Smooth muscle cell (in vitro differentiated cells): Measurements from ENCODE around the gene EFCAB11. TPM values are rescaled to one million over a fixed set of nuclear protein-coding genes. Genes with fewer than 3 reads are reported as not detected.

ENCODE experiments used
- DNase-seq: peaks from one replicate; lab custom pipeline; 2025; ENCODE audit not compliant: unreplicated experiment; lab: John Stamatoyannopoulos, UW
- H2AFZ ChIP-seq: fragments of 200-600 bp; sonication (generic); 2 replicates; pipeline ENCODE4 v1.6.0; 2016; ENCODE audit warnings: antibody characterized with exemption, low read depth, mild to moderate bottlenecking
- H3F3A ChIP-seq: fragments of 200-600 bp; sonication (generic); 2 replicates; pipeline ENCODE4 v1.6.0; 2017; ENCODE audit warnings: antibody characterized with exemption, low read depth
- H3K27ac ChIP-seq: fragments of 200-600 bp; sonication (generic); 2 replicates; pipeline ENCODE4 v1.5.1; 2016; ENCODE audit warnings: low read depth, mild to moderate bottlenecking
- H3K27me3 ChIP-seq: fragments of 200-600 bp; sonication (generic); 2 replicates; pipeline ENCODE4 v1.6.1; 2016; ENCODE audit warnings: low read depth, mild to moderate bottlenecking
- H3K36me3 ChIP-seq: fragments of 200-600 bp; sonication (generic); 2 replicates; pipeline ENCODE4 v1.5.1; 2016; ENCODE audit warnings: low read depth
- H3K4me1 ChIP-seq: fragments of 200-600 bp; sonication (generic); 2 replicates; pipeline ENCODE4 v1.5.1; 2016; ENCODE audit warnings: low read depth
- H3K4me2 ChIP-seq: fragments of 200-600 bp; sonication (generic); 2 replicates; pipeline ENCODE4 v1.6.0; 2016; ENCODE audit warnings: mild to moderate bottlenecking
- H3K4me3 ChIP-seq: fragments of 200-600 bp; sonication (generic); 2 replicates; pipeline ENCODE4 v1.5.1; 2016; ENCODE audit warnings: mild to moderate bottlenecking
- H3K79me2 ChIP-seq: fragments of 200-600 bp; sonication (generic); 2 replicates; pipeline ENCODE4 v1.6.0; 2016; ENCODE audit warnings: low read depth, mild to moderate bottlenecking
- H3K9ac ChIP-seq: fragments of 200-600 bp; sonication (generic); 2 replicates; pipeline ENCODE4 v1.6.0; 2016; ENCODE audit warnings: low read depth
- H3K9me3 ChIP-seq: fragments of 200-600 bp; sonication (generic); replicated peaks from 2 replicates; pipeline ENCODE4 v1.5.1; 2016; ENCODE audit warnings: low read depth
- H4K20me1 ChIP-seq: fragments of 200-600 bp; sonication (generic); 2 replicates; pipeline ENCODE4 v1.6.0; 2016; ENCODE audit warnings: low read depth
- WGBS: methylation state at CpG from one replicate; pipeline ENCODE4 v1.1.7; 2016; ENCODE audit warnings: low lambda C conversion rate; 5-methylcytosine and 5-hydroxymethylcytosine counted together
- polyA plus RNA-seq: library from polyadenylated mRNA; unstranded; fragments of >200 nt; fragmentation: Nextera tagmentation; extraction: Ambion mirVana; gene quantifications from 2 replicates; pipeline ENCODE4 v1.2.1, GENCODE V29; 2016
- total RNA-seq: library from RNA; depleted of rRNA; stranded (reverse); fragments of >200 nt; gene quantifications from 2 replicates; pipeline ENCODE4 v1.2.3, GENCODE V29; 2014
- TF ChIP-seq, protein P1 (sequence below): fragments of 200-600 bp; sonication (generic); IDR thresholded peaks from 2 replicates; pipeline ENCODE4 v1.5.1; 2017; ENCODE audit warnings: borderline replicate concordance, mild to moderate bottlenecking, antibody characterized with exemption; ENCODE audit not compliant: insufficient read depth, poor library complexity, severe bottlenecking

Gene EFCAB11
- total and polyA plus RNA-seq, 2 experiments from 2014 or later = 3.1 to 9.5 TPM

DNA sequence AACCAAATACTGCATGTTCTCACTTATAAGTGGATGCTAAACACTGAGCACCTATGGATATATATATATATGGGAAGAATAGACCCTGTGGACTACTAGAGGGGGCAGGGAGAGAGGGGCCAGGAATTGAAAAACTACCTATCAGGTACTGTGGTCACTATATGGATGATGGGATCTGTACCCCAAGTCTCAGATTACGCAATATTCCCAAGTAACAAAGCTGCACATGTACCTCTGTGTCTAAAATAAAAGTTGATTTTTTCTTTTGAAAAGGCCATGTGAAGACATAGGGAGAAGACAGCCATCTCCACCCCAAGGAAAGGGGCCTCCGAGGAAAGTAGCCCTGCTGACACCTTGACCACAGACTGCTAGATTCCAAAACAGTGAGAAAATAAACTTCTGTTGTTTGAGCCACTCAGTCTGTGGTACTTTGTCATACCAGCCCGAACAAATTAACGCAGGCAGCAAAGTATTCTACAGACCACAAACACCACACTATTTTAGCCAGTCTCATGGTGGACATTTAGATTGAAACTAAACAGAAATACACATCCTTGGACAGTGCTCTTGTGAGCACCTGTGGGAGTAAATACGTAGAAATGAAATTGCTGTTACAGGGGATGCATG, 197.1 kb downstream of the EFCAB11 start:
- Histone ChIP-seq H3K79me2 (no peaks in the 10 kb centered on the region), H4K20me1 (no peaks in the 10 kb centered on the region), H3K9me3 (no peaks in the 10 kb centered on the region), H3K4me2 (no peak overlapping the region), H2AFZ (no peak overlapping the region), H3K9ac (no peak overlapping the region), H3K27ac (no peak overlapping the region), H3K4me1 (peaks cover 4% of the 10 kb centered on the region), H3K36me3 (no peaks in the 10 kb centered on the region), H3K27me3 (no peaks in the 10 kb centered on the region), H3F3A (no peaks in the 10 kb centered on the region), H3K4me3 (no peak overlapping the region)
- 56% methylated on average over 5 of the region's 5 CpGs for WGBS
- TF ChIP-seq, protein P1, sequence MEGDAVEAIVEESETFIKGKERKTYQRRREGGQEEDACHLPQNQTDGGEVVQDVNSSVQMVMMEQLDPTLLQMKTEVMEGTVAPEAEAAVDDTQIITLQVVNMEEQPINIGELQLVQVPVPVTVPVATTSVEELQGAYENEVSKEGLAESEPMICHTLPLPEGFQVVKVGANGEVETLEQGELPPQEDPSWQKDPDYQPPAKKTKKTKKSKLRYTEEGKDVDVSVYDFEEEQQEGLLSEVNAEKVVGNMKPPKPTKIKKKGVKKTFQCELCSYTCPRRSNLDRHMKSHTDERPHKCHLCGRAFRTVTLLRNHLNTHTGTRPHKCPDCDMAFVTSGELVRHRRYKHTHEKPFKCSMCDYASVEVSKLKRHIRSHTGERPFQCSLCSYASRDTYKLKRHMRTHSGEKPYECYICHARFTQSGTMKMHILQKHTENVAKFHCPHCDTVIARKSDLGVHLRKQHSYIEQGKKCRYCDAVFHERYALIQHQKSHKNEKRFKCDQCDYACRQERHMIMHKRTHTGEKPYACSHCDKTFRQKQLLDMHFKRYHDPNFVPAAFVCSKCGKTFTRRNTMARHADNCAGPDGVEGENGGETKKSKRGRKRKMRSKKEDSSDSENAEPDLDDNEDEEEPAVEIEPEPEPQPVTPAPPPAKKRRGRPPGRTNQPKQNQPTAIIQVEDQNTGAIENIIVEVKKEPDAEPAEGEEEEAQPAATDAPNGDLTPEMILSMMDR = no peak
- DNase-seq = no peak

DNA sequence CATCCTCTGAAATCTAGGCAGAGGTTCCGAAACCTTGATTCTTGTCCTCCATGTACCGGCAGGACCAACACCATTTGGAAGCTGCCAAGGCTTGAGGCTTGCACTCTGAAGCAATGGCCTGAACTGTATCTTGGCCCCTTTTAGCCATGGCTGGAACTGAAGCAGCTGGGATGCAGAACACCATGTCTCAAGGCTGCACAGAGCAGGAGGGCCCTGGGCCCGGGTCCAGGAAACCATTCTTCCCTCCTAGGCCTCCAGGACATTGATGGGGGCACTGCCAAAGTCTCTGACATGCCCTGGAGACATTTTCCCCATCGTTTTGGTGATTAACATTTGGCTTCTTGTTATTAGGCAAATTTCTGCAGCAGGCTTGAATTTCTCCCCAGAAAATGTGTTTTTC, 198.7 kb downstream of the EFCAB11 start:
- Histone ChIP-seq H3F3A (no peaks in the 10 kb centered on the region), H3K4me3 (no peak overlapping the region), H3K27me3 (no peaks in the 10 kb centered on the region), H4K20me1 (no peaks in the 10 kb centered on the region), H3K79me2 (no peaks in the 10 kb centered on the region), H3K9ac (no peak overlapping the region), H3K4me1 (peaks cover 4% of the 10 kb centered on the region), H3K27ac (no peak overlapping the region), H3K9me3 (no peaks in the 10 kb centered on the region), H2AFZ (no peak overlapping the region), H3K36me3 (no peaks in the 10 kb centered on the region), H3K4me2 (no peak overlapping the region)
- no peak for DNase-seq
- TF ChIP-seq, protein P1 = no peak
- 92% methylated on average over 4 of the region's 4 CpGs for WGBS

DNA sequence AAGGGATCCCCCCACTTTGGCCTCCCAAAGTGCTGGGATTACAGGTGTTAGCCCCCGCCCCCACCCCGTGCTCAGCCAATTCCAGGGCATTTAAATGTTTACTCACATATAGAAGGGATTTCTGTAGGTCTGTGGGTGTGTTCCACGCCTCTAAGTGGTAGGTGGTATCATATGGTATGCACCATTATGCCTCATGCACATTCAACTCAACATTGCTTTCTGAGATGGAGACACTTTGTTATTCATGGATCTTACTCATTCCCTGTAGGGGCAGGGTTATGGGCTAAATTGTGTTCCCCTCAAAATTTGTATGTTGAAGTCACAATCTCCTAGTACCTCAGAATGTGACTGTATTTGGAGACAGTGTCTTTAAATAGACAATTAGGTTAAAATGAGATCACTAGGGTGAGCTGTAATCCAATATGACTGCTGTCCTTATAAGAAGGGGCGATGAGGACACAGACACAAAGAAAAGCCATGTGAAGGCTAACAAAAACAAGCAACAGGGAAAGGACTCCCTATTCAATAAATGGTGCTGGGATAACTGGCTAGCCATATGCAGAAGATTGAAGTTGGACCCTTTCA, 200.6 kb downstream of the EFCAB11 start:
- Histone ChIP-seq H3K4me2 (no peak overlapping the region), H3K79me2 (no peaks in the 10 kb centered on the region), H3K9me3 (no peaks in the 10 kb centered on the region), H3K36me3 (no peaks in the 10 kb centered on the region), H2AFZ (no peak overlapping the region), H3K27me3 (no peaks in the 10 kb centered on the region), H3K9ac (no peak overlapping the region), H3K4me3 (no peak overlapping the region), H3F3A (no peaks in the 10 kb centered on the region), H4K20me1 (no peaks in the 10 kb centered on the region), H3K4me1 (no peaks in the 10 kb centered on the region), H3K27ac (no peak overlapping the region)
- DNase-seq = no peak
- 90% methylated on average over 4 of the region's 4 CpGs for WGBS
- TF ChIP-seq, protein P1 = no peak
